Endothelial cell of umbilical vein (primary cell): Measurements from ENCODE around the gene SDCCAG8. TPM values are rescaled to one million over a fixed set of nuclear protein-coding genes. Genes with fewer than 3 reads are reported as not detected.

Experiments used
- BruUV-seq: library from RNA; stranded (reverse); fragments of 400-500 nt; replicated peaks from 2 replicates; lab custom pipeline; 2021; lab: Mats Ljungman, UMichigan
- CTCF ChIA-PET: fragments of 300-600, 350-600 bp; sonication (Branson Sonifier 250); formaldehyde crosslinking; loops from one replicate; lab custom pipeline; 2021; ENCODE audit warnings: antibody characterized with exemption, inconsistent platforms; lab: Charles Lee
- POLR2A ChIA-PET: fragments of 300-600, 350-600 bp; sonication (Branson Sonifier 250); formaldehyde crosslinking; loops from one replicate; lab custom pipeline; 2021; ENCODE audit warnings: antibody characterized with exemption, inconsistent platforms; lab: Charles Lee
- DNase-seq: peaks from one replicate; pipeline ENCODE4 v3.0.0-alpha.2; 2011; ENCODE audit warnings: low read depth, low spot score
- FAIRE-seq: peaks from 2 replicates; lab custom pipeline; 2011; peaks lifted over from hg19 to GRCh38; lab: Jason Lieb, UNC
- H2AFZ ChIP-seq: 2 replicates; pipeline ENCODE4 v1.6.0; 2012; ENCODE audit warnings: low read depth, low read length, control low read depth, inconsistent platforms
- H3K27ac ChIP-seq: 2 replicates; pipeline ENCODE4 v1.5.1; 2011; ENCODE audit warnings: low read depth, mild to moderate bottlenecking, control low read depth, low read length, moderate library complexity; ENCODE audit not compliant: insufficient read depth
- H3K27me3 ChIP-seq, 2 experiments: 2 replicates each; pipeline versions ENCODE4 v1.6.0 to v1.6.1; 2011; ENCODE audit warnings: low read length in 2 of 2, mixed read lengths in 1 of 2; ENCODE audit not compliant: control insufficient read depth in 2 of 2, insufficient read depth in 2 of 2
- H3K36me3 ChIP-seq, 2 experiments: 2 replicates in 1 of 2; 3 replicates in 1 of 2; pipeline ENCODE4 v1.5.1; 2011; ENCODE audit warnings: low read length in 2 of 2, mild to moderate bottlenecking in 1 of 2, moderate library complexity in 1 of 2; ENCODE audit not compliant: control insufficient read depth in 2 of 2, insufficient read depth in 2 of 2; ENCODE audit errors: extremely low read depth in 1 of 2
- H3K4me1 ChIP-seq: 3 replicates; pipeline ENCODE4 v1.5.1; 2011; ENCODE audit warnings: mild to moderate bottlenecking, low read length; ENCODE audit not compliant: control insufficient read depth, insufficient read depth; ENCODE audit errors: extremely low read depth
- H3K4me2 ChIP-seq: 2 replicates; pipeline ENCODE4 v1.6.1; 2011; ENCODE audit warnings: low read length, control low read depth, mixed read lengths; ENCODE audit not compliant: insufficient read depth
- H3K4me3 ChIP-seq, 3 experiments: fragments of 200-600 bp in 1 of 3; sonication (generic), shearing (Covaris generic) in 1 of 3; replicated peaks in 1 of 3; 2 replicates each; pipeline ENCODE4 v1.5.1; 2011 to 2016; ENCODE audit warnings: control low read depth in 3 of 3, low read length in 3 of 3, mild to moderate bottlenecking in 2 of 3, inconsistent platforms in 1 of 3, low read depth in 1 of 3, moderate library complexity in 1 of 3; ENCODE audit not compliant: insufficient read depth in 1 of 3
- H3K79me2 ChIP-seq: 2 replicates; pipeline ENCODE4 v1.6.0; 2012; ENCODE audit warnings: low read length, inconsistent platforms; ENCODE audit not compliant: control insufficient read depth, insufficient read depth
- H3K9ac ChIP-seq: replicated peaks from 2 replicates; pipeline ENCODE3; 2011; ENCODE audit warnings: low read length, control low read depth; ENCODE audit not compliant: insufficient read depth; ENCODE audit errors: extremely low read depth
- H3K9me1 ChIP-seq: replicated peaks from 3 replicates; pipeline ENCODE4 v1.6.0; 2011; ENCODE audit warnings: mild to moderate bottlenecking, low read length; ENCODE audit not compliant: control insufficient read depth, insufficient read depth; ENCODE audit errors: extremely low read depth
- H3K9me3 ChIP-seq: replicated peaks from 2 replicates; pipeline ENCODE4 v1.5.1; 2012; ENCODE audit warnings: low read length, inconsistent platforms; ENCODE audit not compliant: control insufficient read depth, insufficient read depth
- H4K20me1 ChIP-seq: replicated peaks from 2 replicates; pipeline ENCODE3; 2011; ENCODE audit warnings: mild to moderate bottlenecking, low read length; ENCODE audit not compliant: control insufficient read depth, insufficient read depth; ENCODE audit errors: extremely low read depth
- EZH2 ChIP-seq: IDR thresholded peaks from 2 replicates; pipeline ENCODE4 v1.6.1; 2012; ENCODE audit warnings: borderline replicate concordance, low read depth, mild to moderate bottlenecking, moderate library complexity, low read length, inconsistent platforms; ENCODE audit not compliant: severe bottlenecking
- FOS ChIP-seq: IDR thresholded peaks from 2 replicates; pipeline ENCODE4 v1.6.1; 2011; ENCODE audit warnings: mild to moderate bottlenecking, low read length, moderate library complexity, borderline replicate concordance; ENCODE audit not compliant: insufficient read depth
- GATA2 ChIP-seq: IDR thresholded peaks from 2 replicates; pipeline ENCODE4 v1.7.0; 2011; ENCODE audit warnings: low read depth, mild to moderate bottlenecking, moderate library complexity, mixed read lengths, low read length; ENCODE audit not compliant: insufficient read length, insufficient read depth
- JUN ChIP-seq: IDR thresholded peaks from 2 replicates; pipeline ENCODE4 v1.6.1; 2011; ENCODE audit warnings: borderline replicate concordance, low read depth; ENCODE audit not compliant: insufficient read length, insufficient read depth
- MAX ChIP-seq: IDR thresholded peaks from 2 replicates; pipeline ENCODE4 v1.6.1; 2011; ENCODE audit not compliant: insufficient read depth, insufficient read length
- MYC ChIP-seq: IDR thresholded peaks from one replicate; pipeline ENCODE4 v1.6.1; 2011; ENCODE audit warnings: mild to moderate bottlenecking, low read depth, low read length
- POLR2A ChIP-seq: IDR thresholded peaks from 2 replicates; pipeline ENCODE4 v1.6.1; 2012; ENCODE audit warnings: low read depth, mild to moderate bottlenecking, control low read depth, low read length
- POLR2AphosphoS5 ChIP-seq: IDR thresholded peaks from 2 replicates; pipeline ENCODE4 v1.6.1; 2012; ENCODE audit warnings: low read depth, mild to moderate bottlenecking, control low read depth, low read length, moderate library complexity; ENCODE audit not compliant: insufficient read depth
- dilution Hi-C: fragments of 300-500 bp; cut with MboI; formaldehyde crosslinking; loops from one replicate; pipeline ENCODE4 v1.15.0; 2019; ENCODE audit warnings: low sequenced_read_pairs; ENCODE audit not compliant: extremely low pct_ligation_motif_present
- intact Hi-C: fragments of 100-400 bp; cut with micrococcal nuclease; formaldehyde crosslinking; loops from one replicate; pipeline ENCODE4 v1.10.0; 2022
- polyA plus RNA-seq, 4 experiments: library from polyadenylated mRNA; depleted of rRNA in 3 of 4; stranded (reverse) in 3 of 4; unstranded in 1 of 4; fragments of >200 nt; gene quantifications; 2 replicates each; pipeline versions ENCODE4 v1.2.1 to v1.2.3, GENCODE V29; 2011 to 2012; ENCODE audit warnings: missing spikeins in 1 of 4
- total RNA-seq: library from RNA; stranded (reverse); gene quantifications from 2 replicates; pipeline ENCODE4 v1.2.3, GENCODE V29; 2021
- TF ChIP-seq, protein P1 (sequence below), 2 donors: IDR thresholded peaks; 1 replicate in 1 of 2; 2 replicates in 1 of 2; pipeline ENCODE4 v1.5.1; 2011; ENCODE audit warnings: low read length in 2 of 2, mild to moderate bottlenecking in 2 of 2, moderate library complexity in 2 of 2, control low read depth in 1 of 2, inconsistent platforms in 1 of 2, low read depth in 1 of 2; ENCODE audit not compliant: insufficient read depth in 1 of 2; ENCODE audit errors: extremely low read depth in 1 of 2

The SDCCAG8 gene
- total and polyA plus RNA-seq, 2 donors (not counting 3 experiments of a cell fraction or from before 2014, with no cell fraction given) = 14.6 to 25.7 TPM

- Histone ChIP-seq H3K36me3 (no peaks in the 10 kb centered on the region), H3K27me3 (no peaks in the 10 kb centered on the region), H3K9me1 (no peaks in the 10 kb centered on the region), H3K27ac (no peak overlapping the region), H3K4me2 (no peak overlapping the region), H2AFZ (no peak overlapping the region), H3K4me1 (peaks cover 19% of the 10 kb centered on the region), H3K9me3 (no peaks in the 10 kb centered on the region), H3K9ac (no peak overlapping the region), H3K79me2 (no peaks in the 10 kb centered on the region), H3K4me3 (no peak overlapping the region), H4K20me1 (no peaks in the 10 kb centered on the region)
- dilution Hi-C loops = no loop called here
- CTCF ChIA-PET = interaction anchor here (1.3 to 5.8 kb wide), 2 partner anchors 28 to 64 kb away, joined by 3 to 92 read pairs; no protein-coding TSS in a partner anchor
- TF ChIP-seq EZH2 = no peak
- no peak for TF ChIP-seq GATA2
- no peak for TF ChIP-seq JUN
- TF ChIP-seq MYC = no peak
- no peak for TF ChIP-seq MAX
- TF ChIP-seq, protein P1, sequence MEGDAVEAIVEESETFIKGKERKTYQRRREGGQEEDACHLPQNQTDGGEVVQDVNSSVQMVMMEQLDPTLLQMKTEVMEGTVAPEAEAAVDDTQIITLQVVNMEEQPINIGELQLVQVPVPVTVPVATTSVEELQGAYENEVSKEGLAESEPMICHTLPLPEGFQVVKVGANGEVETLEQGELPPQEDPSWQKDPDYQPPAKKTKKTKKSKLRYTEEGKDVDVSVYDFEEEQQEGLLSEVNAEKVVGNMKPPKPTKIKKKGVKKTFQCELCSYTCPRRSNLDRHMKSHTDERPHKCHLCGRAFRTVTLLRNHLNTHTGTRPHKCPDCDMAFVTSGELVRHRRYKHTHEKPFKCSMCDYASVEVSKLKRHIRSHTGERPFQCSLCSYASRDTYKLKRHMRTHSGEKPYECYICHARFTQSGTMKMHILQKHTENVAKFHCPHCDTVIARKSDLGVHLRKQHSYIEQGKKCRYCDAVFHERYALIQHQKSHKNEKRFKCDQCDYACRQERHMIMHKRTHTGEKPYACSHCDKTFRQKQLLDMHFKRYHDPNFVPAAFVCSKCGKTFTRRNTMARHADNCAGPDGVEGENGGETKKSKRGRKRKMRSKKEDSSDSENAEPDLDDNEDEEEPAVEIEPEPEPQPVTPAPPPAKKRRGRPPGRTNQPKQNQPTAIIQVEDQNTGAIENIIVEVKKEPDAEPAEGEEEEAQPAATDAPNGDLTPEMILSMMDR (IDR thresholded peaks at IDR 0.05; ENCODE audit: extremely low read depth in 1 of 2, insufficient read depth in 1 of 2, low read depth in 1 of 2, low read length in 2 of 2) = no peak
- TF ChIP-seq FOS = no peak
- no peak for TF ChIP-seq POLR2A
- no peak for TF ChIP-seq POLR2AphosphoS5
- intact Hi-C loops = no loop called here
- POLR2A ChIA-PET = interaction anchor here (0.6 kb wide), 1 partner anchor 894 kb away, joined by 7 read pairs; no protein-coding TSS in a partner anchor
- DNase-seq = no peak
- BruUV-seq = no TSS peak
- FAIRE-seq = no peak
Observed at GRCh38 chr1:243406424-243406823, 150.6 kb downstream of the SDCCAG8 start.
